GM12878 (cell line): ENCODE results near the gene TAF3. TPM values are rescaled to one million over a fixed set of nuclear protein-coding genes. Genes with fewer than 3 reads are reported as not detected.

ENCODE experiments used
- ATAC-seq: fragments of 200-7000 bp; cut with Tn5 transposase; 3 replicates; pipeline ENCODE4 v1.9.1; 2020; ENCODE audit warnings: mild to moderate bottlenecking, moderate library complexity
- BruUV-seq: library from RNA; stranded (reverse); fragments of 400-500 nt; replicated peaks from 2 replicates; lab custom pipeline; 2021; lab: Mats Ljungman, UMichigan
- CTCF ChIA-PET: fragments of 300-600 bp; sonication (Branson Sonifier 250); formaldehyde crosslinking; extraction: SDS; loops from one replicate; lab custom pipeline; 2021; ENCODE audit warnings: inconsistent platforms; lab: Yijun Ruan, JAX
- POLR2A ChIA-PET: fragments of 350-600 bp; formaldehyde crosslinking; extraction: SDS; loops from one replicate; lab custom pipeline; 2021; ENCODE audit warnings: inconsistent platforms; lab: Charles Lee
- RAD21 ChIA-PET: fragments of 300-600 bp; sonication (Branson Sonifier 250); formaldehyde crosslinking; loops from one replicate; lab custom pipeline; 2023; ENCODE audit warnings: antibody characterized with exemption; ENCODE audit not compliant: unreplicated experiment; lab: Charles Lee
- SMC1A ChIA-PET: fragments of 300-600 bp; sonication (Branson Sonifier 250); formaldehyde crosslinking; loops from one replicate; lab custom pipeline; 2023; ENCODE audit not compliant: unreplicated experiment, uncharacterized antibody; lab: Charles Lee
- DNase-seq: peaks from one replicate; pipeline ENCODE4 v3.0.0-alpha.2; 2011; ENCODE audit warnings: low read depth, low spot score
- FAIRE-seq: peaks from 3 replicates; lab custom pipeline; 2011; peaks lifted over from hg19 to GRCh38; lab: Jason Lieb, UNC
- H2AFZ ChIP-seq: 2 replicates; pipeline ENCODE4 v1.6.0; 2011; ENCODE audit warnings: low read depth, low read length, control low read depth; ENCODE audit not compliant: control insufficient read depth
- H3K27ac ChIP-seq: 2 replicates; pipeline ENCODE4 v1.5.1; 2011; ENCODE audit warnings: control low read depth; ENCODE audit not compliant: control insufficient read depth, insufficient read depth
- H3K27me3 ChIP-seq, 2 experiments: replicated peaks in 1 of 2; 2 replicates each; pipeline versions ENCODE4 v1.6.0 to v1.6.1; 2011; ENCODE audit warnings: low read length in 1 of 2; ENCODE audit not compliant: control insufficient read depth in 2 of 2, insufficient read depth in 2 of 2
- H3K36me3 ChIP-seq, 2 experiments: 2 replicates each; pipeline ENCODE4 v1.5.1; 2011; ENCODE audit warnings: low read length in 1 of 2; ENCODE audit not compliant: control insufficient read depth in 2 of 2, insufficient read depth in 2 of 2
- H3K4me1 ChIP-seq: 2 replicates; pipeline ENCODE4 v1.6.1; 2011; ENCODE audit warnings: mild to moderate bottlenecking, low read length, moderate library complexity, mixed read lengths; ENCODE audit not compliant: control insufficient read depth, insufficient read depth
- H3K4me2 ChIP-seq: 2 replicates; pipeline ENCODE4 v1.6.0; 2011; ENCODE audit warnings: control low read depth; ENCODE audit not compliant: control insufficient read depth, insufficient read depth
- H3K4me3 ChIP-seq: fragments of 200-600 bp; sonication (generic); 2 replicates; pipeline ENCODE4 v1.5.1; 2016
- H3K79me2 ChIP-seq: 2 replicates; pipeline ENCODE4 v1.6.0; 2011; ENCODE audit warnings: low read length; ENCODE audit not compliant: control insufficient read depth, insufficient read depth
- H3K9ac ChIP-seq: 2 replicates; pipeline ENCODE4 v1.8.0; 2011; ENCODE audit warnings: low read length, control low read depth, mixed read lengths; ENCODE audit not compliant: control insufficient read depth, insufficient read depth
- H3K9me3 ChIP-seq: replicated peaks from 3 replicates; pipeline ENCODE4 v1.5.1; 2011; ENCODE audit warnings: mild to moderate bottlenecking, low read length; ENCODE audit not compliant: control insufficient read depth, insufficient read depth
- H4K20me1 ChIP-seq: 2 replicates; pipeline ENCODE4 v1.6.0; 2011; ENCODE audit not compliant: control insufficient read depth, insufficient read depth
- BHLHE40 ChIP-seq, 2 experiments: fragments of 450-650 bp in 1 of 2; IDR thresholded peaks; 2 replicates each; pipeline ENCODE4 v1.6.1; 2011 to 2017; ENCODE audit warnings: low read depth in 2 of 2, borderline replicate concordance in 1 of 2, improper control_type of control experiment in 1 of 2, low read length in 1 of 2, mild to moderate bottlenecking in 1 of 2
- CHD1 ChIP-seq: IDR thresholded peaks from 2 replicates; pipeline ENCODE4 v1.6.1; 2012; ENCODE audit warnings: low read depth, low read length, improper control_type of control experiment
- CREB1 ChIP-seq: IDR thresholded peaks from 2 replicates; pipeline ENCODE4 v1.6.1; 2012; ENCODE audit warnings: low read depth, mild to moderate bottlenecking, inconsistent platforms
- EED ChIP-seq: sonication (generic); IDR thresholded peaks from 2 replicates; pipeline ENCODE4 v1.6.1; 2016; ENCODE audit warnings: antibody characterized with exemption, low read depth
- ETV6 ChIP-seq, 2 experiments: fragments of 450-650 bp in 1 of 2; IDR thresholded peaks in 1 of 2; conservative IDR thresholded peaks in 1 of 2; 2 replicates each; pipeline ENCODE4 v1.6.1; 2014; ENCODE audit warnings: antibody characterized with exemption in 1 of 2, borderline replicate concordance in 1 of 2, low read depth in 1 of 2, mild to moderate bottlenecking in 1 of 2, moderate library complexity in 1 of 2
- KDM1A ChIP-seq: fragments of 200-600 bp; sonication (generic); IDR thresholded peaks from 2 replicates; pipeline ENCODE4 v1.6.1; 2016; ENCODE audit warnings: borderline replicate concordance
- SIX5 ChIP-seq: IDR thresholded peaks from 2 replicates; pipeline ENCODE4 v1.6.1; 2011; ENCODE audit warnings: mild to moderate bottlenecking, low read depth, low read length, moderate library complexity; ENCODE audit not compliant: severe bottlenecking
- ZNF24 ChIP-seq: fragments of 450-650 bp; IDR thresholded peaks from 2 replicates; pipeline ENCODE4 v1.6.1; 2017; ENCODE audit warnings: antibody characterized with exemption, mild to moderate bottlenecking
- WGBS: methylation state at CpG from one replicate; pipeline ENCODE4 v1.1.6; 2016; ENCODE audit warnings: low lambda C conversion rate; ENCODE audit not compliant: insufficient replicate concordance, insufficient coverage; ENCODE audit errors: missing lambda C conversion rate; 5-methylcytosine and 5-hydroxymethylcytosine counted together
- in situ Hi-C: fragments of 300-500 bp; cut with MboI; formaldehyde crosslinking; loops from 9 replicates; pipeline ENCODE4 v1.14.3; 2018; ENCODE audit warnings: mixed read lengths
- intact Hi-C: fragments of 100-400 bp; cut with micrococcal nuclease; formaldehyde crosslinking; loops from one replicate; pipeline ENCODE4 v1.14.2; 2022; ENCODE audit not compliant: unreplicated experiment
- polyA plus RNA-seq, 11 experiments: library from polyadenylated mRNA; depleted of rRNA in 4 of 11; unstranded in 6 of 11; stranded (reverse) in 5 of 11; fragments of >200 nt; fragmentation: Nextera tagmentation in 4 of 11; fragmentation: Illumina TruSeq in 1 of 11; extraction: Ambion mirVana in 4 of 11; extraction: Trizol in 1 of 11; gene quantifications; 1 replicate in 1 of 11; 2 replicates in 10 of 11; pipeline versions ENCODE4 v1.2.1 to v1.2.3, GENCODE V29; 2011 to 2016; ENCODE audit warnings: inconsistent platforms in 2 of 11, missing spikeins in 2 of 11, low read depth in 1 of 11
- total RNA-seq, 4 experiments: library from RNA; depleted of rRNA in 3 of 4; stranded (reverse); fragments of >200 nt in 3 of 4; fragmentation: Illumina TruSeq in 1 of 4; extraction: Trizol in 1 of 4; gene quantifications; 2 replicates each; pipeline versions ENCODE4 v1.2.1 to v1.2.3, GENCODE V29; 2013 to 2021
- TF ChIP-seq, protein P1 (sequence below): IDR thresholded peaks from 2 replicates; pipeline ENCODE4 v1.6.1; 2011; ENCODE audit warnings: low read depth, mild to moderate bottlenecking, low read length, moderate library complexity, borderline replicate concordance; ENCODE audit errors: extremely low read depth
- TF ChIP-seq, protein P2 (sequence below): fragments of 450-650 bp; IDR thresholded peaks from 2 replicates; pipeline ENCODE4 v1.6.1; 2018; ENCODE audit warnings: mild to moderate bottlenecking, low read depth, moderate library complexity; ENCODE audit not compliant: partially characterized antibody
- TF ChIP-seq, protein P3 (sequence below): IDR thresholded peaks from 2 replicates; pipeline ENCODE4 v1.6.1; 2011; ENCODE audit warnings: borderline replicate concordance, low read depth, mild to moderate bottlenecking, moderate library complexity, low read length; ENCODE audit not compliant: insufficient read depth, poor library complexity, severe bottlenecking
- TF ChIP-seq, protein P4 (sequence below): fragments of 450-650 bp; IDR thresholded peaks from 2 replicates; pipeline ENCODE4 v1.6.1; 2017; ENCODE audit warnings: low read depth, mild to moderate bottlenecking, moderate library complexity

The TAF3 gene
- total and polyA plus RNA-seq, 10 of the 15 experiments (the other 5 are each of a cell fraction or from before 2014, with no cell fraction given): 2.0 to 10.1 (median 3.7) TPM

DNA sequence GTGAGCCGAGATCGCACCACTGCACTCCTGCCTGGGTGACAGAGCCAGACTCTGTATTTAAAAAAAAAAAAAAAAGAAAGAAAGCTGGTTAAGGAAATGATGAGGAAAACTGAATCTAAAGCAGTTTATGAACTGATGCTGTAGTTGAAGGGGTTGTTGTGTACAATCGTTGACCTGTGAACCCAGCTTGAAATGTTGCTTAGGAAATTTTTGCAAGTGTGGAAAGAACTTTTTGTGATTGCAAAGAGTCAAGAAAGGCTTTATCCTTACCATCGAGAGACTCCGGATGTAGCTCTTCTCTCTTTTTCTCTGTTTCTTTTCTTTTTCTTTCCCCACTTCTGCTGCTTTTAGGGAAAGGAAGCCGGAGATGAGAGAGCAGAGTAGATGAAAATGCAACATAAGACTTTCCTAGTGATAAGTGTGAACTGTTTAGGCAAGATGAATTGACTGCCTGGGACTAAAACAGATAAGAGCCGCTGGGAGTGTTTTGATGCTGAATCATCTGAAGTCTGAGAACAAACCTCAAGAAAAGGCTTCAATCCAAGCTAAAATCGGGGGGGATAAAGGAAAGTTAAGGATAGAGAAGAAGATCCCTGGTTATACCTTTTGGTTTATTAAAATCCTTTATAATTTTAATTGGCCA, 69.0 kb downstream of the TAF3 start (continued):
- TF ChIP-seq KDM1A (no peak), BHLHE40 (IDR thresholded peaks at IDR 0.05; ENCODE audit: borderline replicate concordance in 1 of 2, low read depth in 2 of 2, low read length in 1 of 2) (no peak), SIX5 (no peak)
- TF ChIP-seq, all 136 proteins: peak for 0

DNA sequence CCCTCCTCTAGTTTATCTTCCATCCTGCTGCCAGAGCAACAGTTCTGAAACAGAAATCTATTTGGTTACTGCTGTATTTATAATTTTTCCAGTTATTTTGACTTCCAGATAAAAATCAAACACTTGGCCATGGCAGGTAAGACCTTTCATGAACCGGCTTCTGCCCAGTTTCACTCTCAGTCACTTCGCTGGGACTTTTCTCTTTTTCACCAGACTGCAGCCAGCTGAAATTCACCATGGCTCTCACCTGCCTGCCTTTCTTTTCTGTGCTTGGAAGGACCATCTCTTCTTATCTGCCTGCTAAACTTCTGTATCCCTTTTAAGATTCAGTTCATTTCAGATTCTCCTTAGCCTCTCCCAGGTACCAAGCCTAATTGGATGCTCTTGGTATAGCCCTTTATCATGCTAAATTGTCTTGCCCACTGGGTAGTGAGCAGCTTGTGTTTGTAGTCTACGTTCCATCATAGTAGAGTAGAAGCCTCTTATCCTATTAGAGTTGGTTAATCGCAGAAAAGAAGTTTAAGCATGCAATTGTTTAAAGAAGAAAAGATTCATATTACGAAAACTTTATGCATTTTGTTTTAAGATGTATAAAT, 71.7 kb downstream of the TAF3 start:
- POLR2A ChIA-PET: no interaction called here
- no peak for DNase-seq
- peaks cover 2% of the 10 kb centered on the region; the same call in 1 of the 2 replicates for H4K20me1 ChIP-seq

More for the DNA sequence above, 71.7 kb downstream of the TAF3 start:
- Histone ChIP-seq H3K9me3 (no peaks in the 10 kb centered on the region), H2AFZ (no peak overlapping the region), H3K36me3 (no peaks in the 10 kb centered on the region), H3K4me2 (no peak overlapping the region), H3K4me1 (no peaks in the 10 kb centered on the region), H3K4me3 (no peak overlapping the region), H3K79me2 (no peaks in the 10 kb centered on the region), H3K9ac (no peak overlapping the region), H3K27me3 (no peaks in the 10 kb centered on the region), H3K27ac (no peak overlapping the region)
- ChIA-PET SMC1A (interaction anchor here (0.5 kb wide), 1 partner anchor 104 kb away, joined by 3 read pairs; no protein-coding TSS in a partner anchor), RAD21 (no interaction called here), CTCF (interaction anchor here (0.8 to 1.3 kb wide), 2 partner anchors 16 to 30 kb away, joined by 3 to 4 read pairs; no protein-coding TSS in a partner anchor)
- in situ Hi-C loops (no loop called here), intact Hi-C loops (no loop called here)
- WGBS: 65% methylated on average over 5 of the region's 5 CpGs
- no TSS peak for BruUV-seq
- TF ChIP-seq CHD1: no peak
- TF ChIP-seq, protein P1, sequence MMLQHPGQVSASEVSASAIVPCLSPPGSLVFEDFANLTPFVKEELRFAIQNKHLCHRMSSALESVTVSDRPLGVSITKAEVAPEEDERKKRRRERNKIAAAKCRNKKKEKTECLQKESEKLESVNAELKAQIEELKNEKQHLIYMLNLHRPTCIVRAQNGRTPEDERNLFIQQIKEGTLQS: no peak
- TF ChIP-seq, protein P2, sequence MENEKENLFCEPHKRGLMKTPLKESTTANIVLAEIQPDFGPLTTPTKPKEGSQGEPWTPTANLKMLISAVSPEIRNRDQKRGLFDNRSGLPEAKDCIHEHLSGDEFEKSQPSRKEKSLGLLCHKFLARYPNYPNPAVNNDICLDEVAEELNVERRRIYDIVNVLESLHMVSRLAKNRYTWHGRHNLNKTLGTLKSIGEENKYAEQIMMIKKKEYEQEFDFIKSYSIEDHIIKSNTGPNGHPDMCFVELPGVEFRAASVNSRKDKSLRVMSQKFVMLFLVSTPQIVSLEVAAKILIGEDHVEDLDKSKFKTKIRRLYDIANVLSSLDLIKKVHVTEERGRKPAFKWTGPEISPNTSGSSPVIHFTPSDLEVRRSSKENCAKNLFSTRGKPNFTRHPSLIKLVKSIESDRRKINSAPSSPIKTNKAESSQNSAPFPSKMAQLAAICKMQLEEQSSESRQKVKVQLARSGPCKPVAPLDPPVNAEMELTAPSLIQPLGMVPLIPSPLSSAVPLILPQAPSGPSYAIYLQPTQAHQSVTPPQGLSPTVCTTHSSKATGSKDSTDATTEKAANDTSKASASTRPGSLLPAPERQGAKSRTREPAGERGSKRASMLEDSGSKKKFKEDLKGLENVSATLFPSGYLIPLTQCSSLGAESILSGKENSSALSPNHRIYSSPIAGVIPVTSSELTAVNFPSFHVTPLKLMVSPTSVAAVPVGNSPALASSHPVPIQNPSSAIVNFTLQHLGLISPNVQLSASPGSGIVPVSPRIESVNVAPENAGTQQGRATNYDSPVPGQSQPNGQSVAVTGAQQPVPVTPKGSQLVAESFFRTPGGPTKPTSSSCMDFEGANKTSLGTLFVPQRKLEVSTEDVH: no peak
- no peak for TF ChIP-seq ZNF24
- TF ChIP-seq EED: no peak
- TF ChIP-seq, protein P3, sequence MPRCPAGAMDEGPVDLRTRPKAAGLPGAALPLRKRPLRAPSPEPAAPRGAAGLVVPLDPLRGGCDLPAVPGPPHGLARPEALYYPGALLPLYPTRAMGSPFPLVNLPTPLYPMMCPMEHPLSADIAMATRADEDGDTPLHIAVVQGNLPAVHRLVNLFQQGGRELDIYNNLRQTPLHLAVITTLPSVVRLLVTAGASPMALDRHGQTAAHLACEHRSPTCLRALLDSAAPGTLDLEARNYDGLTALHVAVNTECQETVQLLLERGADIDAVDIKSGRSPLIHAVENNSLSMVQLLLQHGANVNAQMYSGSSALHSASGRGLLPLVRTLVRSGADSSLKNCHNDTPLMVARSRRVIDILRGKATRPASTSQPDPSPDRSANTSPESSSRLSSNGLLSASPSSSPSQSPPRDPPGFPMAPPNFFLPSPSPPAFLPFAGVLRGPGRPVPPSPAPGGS: no peak
- TF ChIP-seq, protein P4, sequence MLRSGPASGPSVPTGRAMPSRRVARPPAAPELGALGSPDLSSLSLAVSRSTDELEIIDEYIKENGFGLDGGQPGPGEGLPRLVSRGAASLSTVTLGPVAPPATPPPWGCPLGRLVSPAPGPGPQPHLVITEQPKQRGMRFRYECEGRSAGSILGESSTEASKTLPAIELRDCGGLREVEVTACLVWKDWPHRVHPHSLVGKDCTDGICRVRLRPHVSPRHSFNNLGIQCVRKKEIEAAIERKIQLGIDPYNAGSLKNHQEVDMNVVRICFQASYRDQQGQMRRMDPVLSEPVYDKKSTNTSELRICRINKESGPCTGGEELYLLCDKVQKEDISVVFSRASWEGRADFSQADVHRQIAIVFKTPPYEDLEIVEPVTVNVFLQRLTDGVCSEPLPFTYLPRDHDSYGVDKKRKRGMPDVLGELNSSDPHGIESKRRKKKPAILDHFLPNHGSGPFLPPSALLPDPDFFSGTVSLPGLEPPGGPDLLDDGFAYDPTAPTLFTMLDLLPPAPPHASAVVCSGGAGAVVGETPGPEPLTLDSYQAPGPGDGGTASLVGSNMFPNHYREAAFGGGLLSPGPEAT: no peak
- no peak for TF ChIP-seq CREB1
- TF ChIP-seq ETV6 (conservative IDR thresholded peaks at IDR 0.05 in 1 of 2, IDR thresholded peaks at IDR 0.05 in 1 of 2; ENCODE audit: borderline replicate concordance in 1 of 2, low read depth in 1 of 2): no peak
- ATAC-seq (peak; percentile 79), FAIRE-seq (no peak)
